Neural progenitor cell (in vitro differentiated cells): ENCODE measurements around the gene GMDS. TPM values are rescaled to one million over a fixed set of nuclear protein-coding genes. Genes with fewer than 3 reads are reported as not detected.

Experiments used
- DNase-seq: peaks from one replicate; pipeline ENCODE4 v3.0.0-alpha.2; 2016; ENCODE audit warnings: low spot score
- H2AFZ ChIP-seq: fragments of 200-600 bp; sonication (generic); replicated peaks from 2 replicates; pipeline ENCODE4 v1.6.1; 2016; ENCODE audit warnings: antibody characterized with exemption
- H3F3A ChIP-seq: fragments of 200-600 bp; sonication (generic); 2 replicates; pipeline ENCODE4 v1.6.1; 2016; ENCODE audit warnings: antibody characterized with exemption, low read depth
- H3K27ac ChIP-seq: fragments of 200-600 bp; sonication (generic); 2 replicates; pipeline ENCODE4 v1.5.1; 2016; ENCODE audit warnings: mild to moderate bottlenecking
- H3K27me3 ChIP-seq: fragments of 200-600 bp; sonication (generic); 2 replicates; pipeline ENCODE4 v1.6.1; 2016; ENCODE audit warnings: mild to moderate bottlenecking, moderate library complexity
- H3K36me3 ChIP-seq: fragments of 200-600 bp; sonication (generic); 2 replicates; pipeline ENCODE4 v1.5.1; 2016
- H3K4me1 ChIP-seq: fragments of 200-600 bp; sonication (generic); 2 replicates; pipeline ENCODE4 v1.6.1; 2016; ENCODE audit warnings: mixed run types
- H3K4me2 ChIP-seq: fragments of 200-600 bp; sonication (generic); 2 replicates; pipeline ENCODE4 v1.6.1; 2016
- H3K4me3 ChIP-seq: fragments of 200-600 bp; sonication (generic); 2 replicates; pipeline ENCODE4 v1.5.1; 2016
- H3K79me2 ChIP-seq: fragments of 200-600 bp; sonication (generic); 2 replicates; pipeline ENCODE4 v1.6.1; 2016; ENCODE audit warnings: low read depth
- H3K9ac ChIP-seq: fragments of 200-600 bp; sonication (generic); 2 replicates; pipeline ENCODE4 v1.6.1; 2016
- H3K9me3 ChIP-seq: fragments of 200-600 bp; sonication (generic); 2 replicates; pipeline ENCODE4 v1.5.1; 2016; ENCODE audit warnings: low read depth
- H4K20me1 ChIP-seq: fragments of 200-600 bp; sonication (generic); 2 replicates; pipeline ENCODE4 v1.6.1; 2016; ENCODE audit warnings: low read depth
- H3K27ac Mint-ChIP-seq: 3 replicates; pipeline ENCODE4 v1.8.0; 2021; ENCODE audit warnings: mixed read lengths
- H3K27me3 Mint-ChIP-seq: 2 replicates; pipeline ENCODE4 v1.8.0; 2022; ENCODE audit warnings: low read depth, mild to moderate bottlenecking, inconsistent platforms, moderate library complexity, mixed read lengths; ENCODE audit not compliant: insufficient read depth
- H3K36me3 Mint-ChIP-seq: 3 replicates; pipeline ENCODE4 v1.8.0; 2021; ENCODE audit warnings: mixed read lengths
- H3K4me1 Mint-ChIP-seq: 3 replicates; pipeline ENCODE4 v1.8.0; 2021; ENCODE audit warnings: mixed read lengths
- H3K4me3 Mint-ChIP-seq: 3 replicates; pipeline ENCODE4 v1.8.0; 2021; ENCODE audit warnings: mild to moderate bottlenecking, moderate library complexity, mixed read lengths
- H3K9me3 Mint-ChIP-seq: 3 replicates; pipeline ENCODE4 v1.8.0; 2020; ENCODE audit warnings: mixed read lengths
- CTCF ChIP-seq: fragments of 200-600 bp; sonication (generic); IDR thresholded peaks from 2 replicates; pipeline ENCODE4 v1.5.1; 2017; ENCODE audit warnings: antibody characterized with exemption, mild to moderate bottlenecking
- EZH2 ChIP-seq: fragments of 200-600 bp; sonication (generic); IDR thresholded peaks from 2 replicates; pipeline ENCODE4 v1.6.1; 2017; ENCODE audit warnings: antibody characterized with exemption, mild to moderate bottlenecking, moderate library complexity
- EZH2phosphoT487 ChIP-seq: fragments of 200-600 bp; sonication (generic); IDR thresholded peaks from 2 replicates; pipeline ENCODE4 v1.6.1; 2017; ENCODE audit warnings: antibody characterized with exemption
- total RNA-seq: library from RNA; depleted of rRNA; stranded (reverse); fragments of >200 nt; gene quantifications from 2 replicates; pipeline ENCODE4 v1.2.3, GENCODE V29; 2015; ENCODE audit warnings: low replicate concordance

The GMDS gene
- total RNA-seq, 1 donor from 2014 or later, result 22.6 TPM

GRCh38 chr6:2185466-2185865 lies 59.9 kb downstream of the GMDS start:
- Histone ChIP-seq H3K4me1 (no peaks in the 10 kb centered on the region), H3K4me2 (no peak overlapping the region), H2AFZ (no peak overlapping the region), H3K9me3 (no peaks in the 10 kb centered on the region), H3K79me2 (no peaks in the 10 kb centered on the region), H3K36me3 (no peaks in the 10 kb centered on the region), H3K4me3 (no peak overlapping the region), H3K9ac (no peak overlapping the region), H3F3A (no peaks in the 10 kb centered on the region), H3K27ac (no peak overlapping the region), H4K20me1 (no peaks in the 10 kb centered on the region), H3K27me3 (no peaks in the 10 kb centered on the region)
- no peaks in the 10 kb centered on the region for H3K4me1 Mint-ChIP-seq
- no peak overlapping the region for H3K4me3 Mint-ChIP-seq
- no peaks in the 10 kb centered on the region for H3K9me3 Mint-ChIP-seq
- H3K27me3 Mint-ChIP-seq, result peaks cover 3% of the 10 kb centered on the region
- TF ChIP-seq EZH2phosphoT487 (no peak), CTCF (no peak), EZH2 (no peak)
- H3K27ac Mint-ChIP-seq, result no peak overlapping the region
- no peaks in the 10 kb centered on the region for H3K36me3 Mint-ChIP-seq
- no peak for DNase-seq

GRCh38 chr6:2184700-2185455 lies 60.5 kb downstream of the GMDS start:
- Mint-ChIP-seq H3K4me1 (no peaks in the 10 kb centered on the region), H3K9me3 (no peaks in the 10 kb centered on the region), H3K27ac (no peak overlapping the region), H3K4me3 (no peak overlapping the region), H3K36me3 (no peaks in the 10 kb centered on the region), H3K27me3 (peaks cover 3% of the 10 kb centered on the region)
- DNase-seq, result no peak
- Histone ChIP-seq H3K9me3 (no peaks in the 10 kb centered on the region), H3K27ac (no peak overlapping the region), H3K4me3 (no peak overlapping the region), H4K20me1 (no peaks in the 10 kb centered on the region), H3K4me1 (no peaks in the 10 kb centered on the region), H2AFZ (no peak overlapping the region), H3K79me2 (no peaks in the 10 kb centered on the region), H3F3A (no peaks in the 10 kb centered on the region), H3K9ac (no peak overlapping the region), H3K36me3 (no peaks in the 10 kb centered on the region), H3K4me2 (no peak overlapping the region), H3K27me3 (no peaks in the 10 kb centered on the region)
- TF ChIP-seq EZH2phosphoT487 (no peak), EZH2 (no peak), CTCF (no peak)

GRCh38 chr6:2183752-2184151 lies 61.7 kb downstream of the GMDS start:
- H3K79me2 ChIP-seq, result no peaks in the 10 kb centered on the region

More at GRCh38 chr6:2183752-2184151, 61.7 kb downstream of the GMDS start:
- Histone ChIP-seq H4K20me1 (no peaks in the 10 kb centered on the region), H3K4me3 (no peak overlapping the region), H3F3A (no peaks in the 10 kb centered on the region), H3K36me3 (no peaks in the 10 kb centered on the region), H3K9me3 (no peaks in the 10 kb centered on the region), H3K4me1 (no peaks in the 10 kb centered on the region), H3K9ac (no peak overlapping the region), H3K27ac (no peak overlapping the region), H3K27me3 (no peaks in the 10 kb centered on the region), H2AFZ (no peak overlapping the region), H3K4me2 (no peak overlapping the region)
- Mint-ChIP-seq H3K4me3 (no peak overlapping the region), H3K27me3 (peaks cover 3% of the 10 kb centered on the region), H3K4me1 (no peaks in the 10 kb centered on the region), H3K36me3 (no peaks in the 10 kb centered on the region), H3K27ac (no peak overlapping the region), H3K9me3 (no peaks in the 10 kb centered on the region)
- TF ChIP-seq EZH2 (no peak), EZH2phosphoT487 (no peak), CTCF (no peak)
- no peak for DNase-seq
